Loucy (cell line): ENCODE measurements around the gene CFAP251.
"Not testable (repeated sequence)": the region's sequence is repeated elsewhere in the genome, so short reads cannot be mapped to it uniquely, and the experiment has no call there.

Experiments
- EZH2phosphoT487 ChIP-seq: fragments of 200-600 bp; IDR thresholded peaks from 2 replicates; pipeline ENCODE4 v1.6.1; 2018; ENCODE audit warnings: antibody characterized with exemption, mild to moderate bottlenecking, moderate library complexity, borderline replicate concordance
- TF ChIP-seq, protein P1 (sequence below): fragments of 200-600 bp; sonication (generic); conservative IDR thresholded peaks from 2 replicates; pipeline ENCODE4 v1.5.1; 2014; ENCODE audit warnings: mild to moderate bottlenecking, antibody characterized with exemption, low read length

- TF ChIP-seq, protein P1, sequence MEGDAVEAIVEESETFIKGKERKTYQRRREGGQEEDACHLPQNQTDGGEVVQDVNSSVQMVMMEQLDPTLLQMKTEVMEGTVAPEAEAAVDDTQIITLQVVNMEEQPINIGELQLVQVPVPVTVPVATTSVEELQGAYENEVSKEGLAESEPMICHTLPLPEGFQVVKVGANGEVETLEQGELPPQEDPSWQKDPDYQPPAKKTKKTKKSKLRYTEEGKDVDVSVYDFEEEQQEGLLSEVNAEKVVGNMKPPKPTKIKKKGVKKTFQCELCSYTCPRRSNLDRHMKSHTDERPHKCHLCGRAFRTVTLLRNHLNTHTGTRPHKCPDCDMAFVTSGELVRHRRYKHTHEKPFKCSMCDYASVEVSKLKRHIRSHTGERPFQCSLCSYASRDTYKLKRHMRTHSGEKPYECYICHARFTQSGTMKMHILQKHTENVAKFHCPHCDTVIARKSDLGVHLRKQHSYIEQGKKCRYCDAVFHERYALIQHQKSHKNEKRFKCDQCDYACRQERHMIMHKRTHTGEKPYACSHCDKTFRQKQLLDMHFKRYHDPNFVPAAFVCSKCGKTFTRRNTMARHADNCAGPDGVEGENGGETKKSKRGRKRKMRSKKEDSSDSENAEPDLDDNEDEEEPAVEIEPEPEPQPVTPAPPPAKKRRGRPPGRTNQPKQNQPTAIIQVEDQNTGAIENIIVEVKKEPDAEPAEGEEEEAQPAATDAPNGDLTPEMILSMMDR = not testable (repeated sequence)
- not testable (repeated sequence) for TF ChIP-seq EZH2phosphoT487
These were observed 70.1 kb downstream of the CFAP251 start for GRCh38 chr12:121988519-121988918.
